HCT116 (cell line): ENCODE results near the gene PRDM2. TPM values are rescaled to one million over a fixed set of nuclear protein-coding genes. Genes with fewer than 3 reads are reported as not detected.

Experiments
- ATAC-seq: fragments of 200-7000 bp; cut with Tn5 transposase; 2 replicates; pipeline ENCODE4 v1.9.1; 2020; ENCODE audit warnings: mild to moderate bottlenecking, moderate library complexity
- BruUV-seq: library from RNA; stranded (reverse); fragments of 400-500 nt; replicated peaks from 2 replicates; lab custom pipeline; 2021; lab: Mats Ljungman, UMichigan
- CTCF ChIA-PET: fragments of 300-600 bp; sonication (Branson Sonifier 250); formaldehyde crosslinking; loops from one replicate; lab custom pipeline; 2021; ENCODE audit warnings: antibody characterized with exemption; lab: Charles Lee
- POLR2A ChIA-PET: fragments of 300-600, 350-600 bp; sonication (Branson Sonifier 250); formaldehyde crosslinking; loops from one replicate; lab custom pipeline; 2021; ENCODE audit warnings: antibody characterized with exemption; lab: Charles Lee
- RAD21 ChIA-PET, 2 experiments: fragments of 300-600 bp; sonication (Branson Sonifier 250); formaldehyde crosslinking; loops; one replicate each; lab custom pipeline; 2023; ENCODE audit warnings: low total read pairs in 2 of 2; ENCODE audit not compliant: uncharacterized antibody in 2 of 2, unreplicated experiment in 2 of 2, low non-redundant PET in 1 of 2; lab: Charles Lee
- DNase-seq: peaks from one replicate; pipeline ENCODE4 v3.0.0-alpha.2; 2010; ENCODE audit warnings: low read depth, low spot score
- H2AFZ ChIP-seq: fragments of 200-600 bp; shearing (Covaris generic), sonication (generic); 2 replicates; pipeline ENCODE4 v1.6.1; 2017; ENCODE audit warnings: low read depth, mixed run types, mixed read lengths, antibody characterized with exemption, low read length; ENCODE audit not compliant: poor library complexity, severe bottlenecking
- H3K27ac ChIP-seq: 2 replicates; pipeline ENCODE4 v1.5.1; 2012; ENCODE audit warnings: low read depth, low read length
- H3K27me3 ChIP-seq: fragments of 200-600 bp; sonication (generic); 2 replicates; pipeline ENCODE4 v1.6.1; 2016; ENCODE audit warnings: mixed run types, low read length, mixed read lengths; ENCODE audit not compliant: insufficient read depth
- H3K36me3 ChIP-seq, 2 experiments: fragments of 200-500 bp in 1 of 2; fragments of 200-600 bp in 1 of 2; sonication (Bioruptor generic) in 1 of 2; sonication (generic) in 1 of 2; 2 replicates each; pipeline versions ENCODE4 v1.5.1 to v1.6.1; 2014 to 2016; ENCODE audit warnings: low read length in 2 of 2, inconsistent platforms in 1 of 2, mixed read lengths in 1 of 2, mixed run types in 1 of 2; ENCODE audit not compliant: insufficient read depth in 2 of 2, control insufficient read depth in 1 of 2
- H3K4me1 ChIP-seq, 2 experiments: fragments of 200-600 bp in 1 of 2; sonication (generic) in 1 of 2; 2 replicates each; pipeline versions ENCODE4 v1.5.1 to v1.6.1; 2012 to 2017; ENCODE audit warnings: low read length in 2 of 2, inconsistent platforms in 1 of 2, mild to moderate bottlenecking in 1 of 2, mixed read lengths in 1 of 2, mixed run types in 1 of 2, moderate library complexity in 1 of 2; ENCODE audit not compliant: insufficient read depth in 2 of 2, control insufficient read depth in 1 of 2
- H3K4me2 ChIP-seq: fragments of 200-600 bp; sonication (generic); 2 replicates; pipeline ENCODE4 v1.6.1; 2017; ENCODE audit warnings: mixed run types, low read length, mixed read lengths
- H3K4me3 ChIP-seq, 2 experiments: fragments of 200-600 bp in 1 of 2; sonication (generic) in 1 of 2; replicated peaks in 1 of 2; 2 replicates each; pipeline ENCODE4 v1.5.1; 2011 to 2016; ENCODE audit warnings: low read length in 2 of 2, control low read depth in 1 of 2, low read depth in 1 of 2, mild to moderate bottlenecking in 1 of 2, mixed read lengths in 1 of 2, mixed run types in 1 of 2
- H3K79me2 ChIP-seq: fragments of 200-600 bp; sonication (generic); 2 replicates; pipeline ENCODE4 v1.6.1; 2017; ENCODE audit warnings: mild to moderate bottlenecking, mixed run types, low read length, moderate library complexity, mixed read lengths; ENCODE audit not compliant: insufficient read depth
- H3K9ac ChIP-seq: fragments of 200-600 bp; sonication (generic); 2 replicates; pipeline ENCODE4 v1.6.1; 2016; ENCODE audit warnings: low read length, mixed read lengths
- H3K9me2 ChIP-seq: fragments of 200-600 bp; sonication (generic), shearing (Covaris generic); 2 replicates; pipeline ENCODE4 v1.6.1; 2017; ENCODE audit warnings: mixed run types, mild to moderate bottlenecking, moderate library complexity; ENCODE audit not compliant: insufficient read depth
- H3K9me3 ChIP-seq, 2 experiments: fragments of 200-500 bp in 1 of 2; fragments of 200-600 bp in 1 of 2; sonication (Bioruptor generic) in 1 of 2; sonication (generic) in 1 of 2; 2 replicates each; pipeline ENCODE4 v1.6.1; 2014 to 2017; ENCODE audit warnings: low read length in 2 of 2, mixed read lengths in 2 of 2, inconsistent platforms in 1 of 2, low read depth in 1 of 2, mild to moderate bottlenecking in 1 of 2, mixed run types in 1 of 2, moderate library complexity in 1 of 2; ENCODE audit not compliant: control insufficient read depth in 1 of 2, insufficient read depth in 1 of 2
- H4K20me1 ChIP-seq: fragments of 200-600 bp; sonication (generic), shearing (Covaris generic); 2 replicates; pipeline ENCODE4 v1.6.1; 2017; ENCODE audit warnings: mixed run types, mild to moderate bottlenecking, moderate library complexity; ENCODE audit not compliant: insufficient read depth
- ATF3 ChIP-seq: IDR thresholded peaks from 2 replicates; pipeline ENCODE4 v1.6.1; 2012
- CEBPB ChIP-seq: IDR thresholded peaks from 2 replicates; pipeline ENCODE4 v1.6.1; 2012; ENCODE audit warnings: low read depth
- EGR1 ChIP-seq: IDR thresholded peaks from 2 replicates; pipeline ENCODE4 v1.6.1; 2012; ENCODE audit warnings: low read depth
- ELF1 ChIP-seq: IDR thresholded peaks from 2 replicates; pipeline ENCODE4 v1.6.1; 2012; ENCODE audit warnings: low read depth, borderline replicate concordance
- EZH2 ChIP-seq: fragments of 200-600 bp; sonication (generic); IDR thresholded peaks from 2 replicates; pipeline ENCODE4 v1.6.1; 2017; ENCODE audit warnings: antibody characterized with exemption, mixed run types
- EZH2phosphoT487 ChIP-seq: fragments of 200-600 bp; IDR thresholded peaks from 2 replicates; pipeline ENCODE4 v1.6.1; 2018; ENCODE audit warnings: antibody characterized with exemption, borderline replicate concordance
- FOSL1 ChIP-seq: IDR thresholded peaks from 2 replicates; pipeline ENCODE4 v1.6.1; 2012; ENCODE audit warnings: low read depth
- JUND ChIP-seq: IDR thresholded peaks from 2 replicates; pipeline ENCODE4 v1.6.1; 2012
- POLR2AphosphoS5 ChIP-seq: IDR thresholded peaks from 2 replicates; pipeline ENCODE4 v1.6.1; 2011; ENCODE audit warnings: mild to moderate bottlenecking, low read depth, low read length, moderate library complexity
- SIN3A ChIP-seq: IDR thresholded peaks from 2 replicates; pipeline ENCODE4 v1.6.1; 2012; ENCODE audit warnings: low read depth
- SP1 ChIP-seq: IDR thresholded peaks from 2 replicates; pipeline ENCODE4 v1.6.1; 2012; ENCODE audit warnings: low read depth
- SRF ChIP-seq: IDR thresholded peaks from 2 replicates; pipeline ENCODE4 v1.6.1; 2012; ENCODE audit warnings: low read depth
- YY1 ChIP-seq: IDR thresholded peaks from 2 replicates; pipeline ENCODE4 v1.6.1; 2011; ENCODE audit warnings: low read length, low read depth, moderate library complexity, mild to moderate bottlenecking; ENCODE audit not compliant: insufficient replicate concordance; ENCODE audit errors: extremely low read depth
- ZBTB33 ChIP-seq: IDR thresholded peaks from 2 replicates; pipeline ENCODE4 v1.6.1; 2011; ENCODE audit warnings: mild to moderate bottlenecking, low read length, moderate library complexity; ENCODE audit not compliant: insufficient replicate concordance; ENCODE audit errors: extremely low read depth
- intact Hi-C: fragments of 100-400 bp; cut with micrococcal nuclease; formaldehyde crosslinking; loops from 2 replicates; pipeline ENCODE4 v1.10.0; 2022
- total RNA-seq: library from RNA; stranded (reverse); gene quantifications from one replicate; pipeline ENCODE4 v1.2.1, GENCODE V29; 2021; ENCODE audit not compliant: unreplicated experiment

The PRDM2 gene
- total RNA-seq, 1 experiment from 2014 or later, result 17.3 TPM

- no peaks in the 10 kb centered on the region for H3K36me3 ChIP-seq
- H3K27ac ChIP-seq, result no peak overlapping the region
- BruUV-seq, result no TSS peak
- no peak for TF ChIP-seq POLR2AphosphoS5
- TF ChIP-seq ATF3, result no peak
- TF ChIP-seq SIN3A, result no peak
- POLR2A ChIA-PET, result no interaction called here
- H3K4me1 ChIP-seq, result peaks cover 0 to under 1% of the 10 kb centered on the region in 2 experiments; a peak in 1 of 4 replicates
- H3K9ac ChIP-seq, result no peak overlapping the region
- no peak for DNase-seq
- no peaks in the 10 kb centered on the region for H3K9me2 ChIP-seq
- H3K79me2 ChIP-seq, result no peaks in the 10 kb centered on the region
- H2AFZ ChIP-seq, result no peak overlapping the region
- intact Hi-C loops, result no loop called here
- H3K27me3 ChIP-seq, result no peaks in the 10 kb centered on the region
- RAD21 ChIA-PET, result no interaction called here
- no peak for ATAC-seq
- H3K9me3 ChIP-seq, result no peaks in the 10 kb centered on the region
- H3K4me3 ChIP-seq, result no peak overlapping the region
- H4K20me1 ChIP-seq, result no peaks in the 10 kb centered on the region
- no peak overlapping the region for H3K4me2 ChIP-seq
- CTCF ChIA-PET, result no interaction called here
These were observed 104.2 kb downstream of the PRDM2 start for GRCh38 chr1:13804240-13804633.

DNA sequence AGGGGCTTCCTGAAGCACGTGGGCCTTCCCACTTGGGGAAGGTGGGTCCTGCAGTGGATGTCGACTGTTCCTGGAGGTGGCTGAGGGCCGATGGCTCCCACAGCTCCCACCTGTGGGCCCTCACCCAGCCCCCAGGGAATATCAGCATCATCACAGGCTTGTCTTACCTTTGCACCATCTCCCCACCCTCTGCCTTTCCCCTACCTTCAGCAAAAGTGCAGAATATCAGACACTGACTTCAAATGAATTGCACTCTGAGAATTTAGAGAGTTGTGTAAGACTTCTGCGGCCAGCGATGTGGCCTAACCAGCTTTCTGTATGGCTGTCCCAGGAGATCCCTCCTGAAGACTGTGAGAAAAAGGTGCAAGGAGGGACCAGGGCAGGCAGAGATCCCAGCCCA, 105.4 kb downstream of the PRDM2 start:
- H3K9ac ChIP-seq, result no peak overlapping the region
- RAD21 ChIA-PET, result no interaction called here
- no peak for TF ChIP-seq EZH2phosphoT487
- no peak for TF ChIP-seq YY1
- no peak for TF ChIP-seq JUND
- TF ChIP-seq SRF, result no peak
- TF ChIP-seq ELF1, result no peak
- TF ChIP-seq EZH2, result no peak
- TF ChIP-seq SP1, result no peak
- TF ChIP-seq SIN3A, result no peak
- TF ChIP-seq ATF3, result no peak
- TF ChIP-seq ZBTB33, result no peak
- no peak for TF ChIP-seq FOSL1
- TF ChIP-seq CEBPB, result no peak
- TF ChIP-seq EGR1, result no peak
- POLR2A ChIA-PET, result no interaction called here
- H3K36me3 ChIP-seq, result no peaks in the 10 kb centered on the region
- H3K9me2 ChIP-seq, result no peaks in the 10 kb centered on the region
- no peak overlapping the region for H2AFZ ChIP-seq
- no peak for ATAC-seq
- H3K27ac ChIP-seq, result no peak overlapping the region
- H3K4me2 ChIP-seq, result no peak overlapping the region
- H3K4me1 ChIP-seq, result peaks cover 0 to 5% of the 10 kb centered on the region in 2 experiments; a peak in 2 of 4 replicates
- no peaks in the 10 kb centered on the region for H4K20me1 ChIP-seq
- intact Hi-C loops, result no loop called here
- BruUV-seq, result no TSS peak
- no peaks in the 10 kb centered on the region for H3K9me3 ChIP-seq
- no peaks in the 10 kb centered on the region for H3K79me2 ChIP-seq
- no peak for DNase-seq
- CTCF ChIA-PET, result no interaction called here
- no peak overlapping the region for H3K4me3 ChIP-seq
- no peaks in the 10 kb centered on the region for H3K27me3 ChIP-seq
